ENCODE results near the gene FAM53A. TPM values are rescaled to one million over a fixed set of nuclear protein-coding genes. Genes with fewer than 3 reads are reported as not detected.
A peak's percentile ranks its signal among the peaks of the same experiment; 100 is the strongest.

Gene FAM53A
- total and polyA plus RNA-seq, 8 donors, result 1.5 to 4.3 (median 2.3) TPM

- H3K27me3 ChIP-seq, result no peaks in the 10 kb centered on the region
- no peak for TF ChIP-seq CTCF (IDR thresholded peaks at IDR 0.05)
- ATAC-seq, result peak; percentile 83
- intact Hi-C loops (cut with DNase I), result no loop called here
- no peaks in the 10 kb centered on the region for H3K36me3 ChIP-seq
- no peak overlapping the region for H3K27ac ChIP-seq
- no peak overlapping the region for H3K4me3 ChIP-seq
- peak in 2 of 4 donors; percentile 31 to 56 for DNase-seq
- H3K9me3 ChIP-seq, result peaks cover 0 to 4% of the 10 kb centered on the region in 2 donors
- H3K4me1 ChIP-seq, result no peaks in the 10 kb centered on the region
Observed at GRCh38 chr4:1615786-1616556, 68.1 kb downstream of the FAM53A start.

- H3K4me1 ChIP-seq, result no peaks in the 10 kb centered on the region
- TF ChIP-seq CTCF (IDR thresholded peaks at IDR 0.05), result no peak
- DNase-seq, result peak in 1 of 4 donors; percentile 53
- no peaks in the 10 kb centered on the region for H3K36me3 ChIP-seq
- intact Hi-C loops (cut with DNase I), result no loop called here
- H3K27ac ChIP-seq, result no peak overlapping the region
- H3K4me3 ChIP-seq, result no peak overlapping the region
- peaks cover 0 to 4% of the 10 kb centered on the region in 2 donors for H3K9me3 ChIP-seq
- H3K27me3 ChIP-seq, result no peaks in the 10 kb centered on the region
- no peak for ATAC-seq
Observed at GRCh38 chr4:1614854-1615595, 69.1 kb downstream of the FAM53A start.

GRCh38 chr4:1614502-1614853, 69.6 kb downstream of the FAM53A start:
- intact Hi-C loops (cut with DNase I), result no loop called here
- no peaks in the 10 kb centered on the region for H3K4me1 ChIP-seq
- H3K36me3 ChIP-seq, result no peaks in the 10 kb centered on the region
- no peak for ATAC-seq
- H3K4me3 ChIP-seq, result no peak overlapping the region
- H3K9me3 ChIP-seq, result peaks cover 0 to 4% of the 10 kb centered on the region in 2 donors
- no peak overlapping the region for H3K27ac ChIP-seq
- TF ChIP-seq CTCF (IDR thresholded peaks at IDR 0.05), result no peak
- H3K27me3 ChIP-seq, result no peaks in the 10 kb centered on the region
- peak in 1 of 4 donors; percentile 60 for DNase-seq

GRCh38 chr4:1614049-1614448, 70.1 kb downstream of the FAM53A start:
- no peaks in the 10 kb centered on the region for H3K4me1 ChIP-seq
- ATAC-seq (no peak), DNase-seq (peak in 1 of 4 donors; percentile 71)
- H3K9me3 ChIP-seq, result peaks cover 0 to 4% of the 10 kb centered on the region in 2 donors
- no peaks in the 10 kb centered on the region for H3K27me3 ChIP-seq
- no peaks in the 10 kb centered on the region for H3K36me3 ChIP-seq
- H3K27ac ChIP-seq, result no peak overlapping the region
- intact Hi-C loops (cut with DNase I), result no loop called here
- no peak for TF ChIP-seq CTCF (IDR thresholded peaks at IDR 0.05)
- H3K4me3 ChIP-seq, result no peak overlapping the region

GRCh38 chr4:1613099-1613495, 71.0 kb downstream of the FAM53A start:
- peaks cover 0 to 4% of the 10 kb centered on the region in 2 donors for H3K27me3 ChIP-seq
- H3K9me3 ChIP-seq, result peaks cover 0 to 4% of the 10 kb centered on the region in 2 donors
- no peaks in the 10 kb centered on the region for H3K36me3 ChIP-seq
- ATAC-seq (no peak), DNase-seq (peak in 1 of 4 donors; percentile 27)
- intact Hi-C loops (cut with DNase I), result no loop called here
- no peaks in the 10 kb centered on the region for H3K4me1 ChIP-seq
- no peak overlapping the region for H3K4me3 ChIP-seq
- TF ChIP-seq CTCF (IDR thresholded peaks at IDR 0.05), result no peak
- no peak overlapping the region for H3K27ac ChIP-seq

All from left lung (tissue), 10 donors.